ENCODE data around the gene ATP11A.

Gene ATP11A

DNA sequence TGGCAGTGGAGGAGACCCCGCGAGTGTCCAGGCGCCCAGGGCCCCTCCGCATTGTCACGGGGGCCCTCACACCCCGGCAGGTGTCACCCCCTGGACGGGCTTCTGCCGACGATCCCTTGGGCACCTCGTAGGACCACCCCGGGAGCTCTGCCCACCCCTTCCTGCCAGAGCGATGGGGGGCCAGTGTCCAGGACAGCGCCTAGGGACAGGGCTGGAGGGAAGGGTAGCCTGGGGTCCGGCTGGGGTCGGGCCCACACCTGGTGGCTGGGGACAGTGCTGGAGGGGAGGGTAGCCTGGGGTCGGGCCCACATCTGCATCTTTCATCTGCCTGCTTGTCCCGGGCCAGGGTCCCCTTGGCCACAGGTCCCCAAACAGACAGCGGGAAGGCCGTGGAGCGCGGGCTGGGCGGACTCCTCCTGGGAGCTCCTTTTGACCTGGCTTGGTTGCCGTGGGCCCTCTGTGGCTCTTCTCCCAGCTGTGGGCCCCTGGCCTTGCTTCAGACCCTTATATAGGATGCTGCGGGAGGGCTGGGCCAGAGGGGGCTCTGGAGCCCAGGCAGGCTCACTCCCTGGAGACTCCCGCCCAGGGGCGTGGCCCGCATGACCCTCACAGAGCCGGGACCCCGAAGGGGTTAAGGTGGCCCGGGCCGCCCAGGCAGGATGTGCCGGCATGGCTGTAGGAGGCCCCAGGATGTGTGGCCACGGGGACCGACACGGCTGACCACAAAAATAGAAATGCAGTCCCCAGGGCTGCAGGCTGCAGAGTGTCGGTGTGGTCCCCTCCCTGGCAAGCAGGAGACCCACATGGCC is 205.0 kb downstream of the ATP11A start:
- no peak for DNase-seq (ENCODE audit: low read depth)

DNA sequence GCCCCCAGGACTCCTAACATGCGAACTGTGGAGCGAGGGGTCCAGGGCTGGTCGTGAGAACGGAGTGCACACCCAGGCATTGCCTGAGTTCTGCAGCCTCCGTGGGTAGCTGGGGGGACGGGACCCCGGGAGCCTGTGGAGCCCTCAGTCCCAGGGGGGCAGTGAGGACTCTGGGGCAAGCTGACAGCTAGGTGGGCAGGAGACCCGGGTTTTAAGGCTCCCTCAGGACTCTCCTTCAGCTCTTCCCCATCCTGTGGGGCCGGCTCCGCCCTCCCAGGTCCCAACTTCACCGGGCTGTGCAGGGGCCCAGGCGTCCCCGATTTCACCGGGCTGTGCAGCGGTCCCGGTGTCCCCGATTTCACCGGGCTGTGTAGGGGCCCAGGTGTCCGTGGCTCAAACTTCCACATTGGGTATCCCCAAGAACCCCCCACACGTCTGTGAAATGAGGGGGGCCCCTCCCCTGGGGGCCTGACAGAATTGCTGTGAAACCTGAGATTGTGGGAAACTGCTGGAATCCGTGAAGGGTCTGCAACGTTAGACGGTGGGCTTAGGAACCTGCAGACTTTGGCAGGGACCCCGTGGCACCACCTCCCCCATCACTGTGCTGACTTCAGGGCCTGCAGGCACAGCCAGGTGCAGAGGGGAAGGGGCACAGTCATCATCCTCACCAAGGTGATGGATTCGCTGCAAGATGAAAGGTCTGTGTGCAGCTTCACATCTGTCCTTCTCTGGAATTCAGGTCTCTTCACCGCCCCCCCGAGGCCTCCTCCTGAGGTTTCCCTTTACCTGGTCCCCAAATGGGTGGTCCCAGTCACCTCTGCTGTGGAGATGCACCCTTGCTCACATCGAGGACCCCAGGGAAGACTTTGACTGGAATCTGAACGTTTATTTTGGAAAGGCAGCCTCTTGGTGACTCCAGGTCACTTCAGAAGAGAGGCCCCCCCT is 206.0 kb downstream of the ATP11A start:
- DNase-seq (ENCODE audit: low read depth) = no peak

DNA sequence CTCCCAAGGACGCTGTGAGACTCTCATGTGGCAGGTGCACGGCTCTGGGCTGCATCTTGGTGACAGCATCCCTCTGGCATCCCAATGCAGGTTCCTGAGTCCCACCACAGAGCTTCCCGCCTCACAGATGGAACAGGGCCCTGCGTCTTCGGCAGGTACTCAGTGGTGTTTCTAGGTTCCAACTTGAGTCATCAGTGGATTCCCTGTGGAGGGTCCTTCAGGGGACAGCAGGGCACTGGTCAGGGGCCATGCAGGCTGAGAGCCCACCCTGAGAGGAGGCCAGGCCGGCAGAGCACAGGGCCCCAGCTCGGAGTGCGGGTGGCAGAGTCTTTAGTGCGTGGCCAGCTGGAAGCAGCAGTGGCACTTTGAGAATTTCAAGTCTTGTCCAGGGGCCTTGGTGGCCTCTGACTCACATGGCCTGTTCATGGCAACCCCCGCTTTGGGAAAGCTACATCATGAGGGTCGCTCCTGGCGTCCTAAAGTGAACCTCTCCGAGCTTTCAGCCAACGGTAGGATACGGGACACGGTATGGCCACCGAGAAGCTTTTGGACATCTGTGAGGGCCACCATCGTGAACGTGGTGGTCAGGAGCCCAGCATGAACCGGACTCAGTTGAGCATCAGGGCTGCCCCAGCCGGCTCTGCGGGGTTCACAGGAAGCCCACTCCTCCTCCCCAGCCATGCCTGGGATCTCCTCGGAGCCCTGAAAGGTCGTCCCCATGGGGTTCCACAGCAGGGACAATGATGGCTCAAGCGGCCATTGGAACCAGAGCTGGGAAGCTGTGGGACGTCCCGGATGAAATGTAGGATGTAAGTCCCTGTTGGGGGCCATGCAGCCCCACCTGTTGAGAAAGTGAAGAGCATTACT is 207.1 kb downstream of the ATP11A start:
- no peak for DNase-seq (ENCODE audit: low read depth)

DNA sequence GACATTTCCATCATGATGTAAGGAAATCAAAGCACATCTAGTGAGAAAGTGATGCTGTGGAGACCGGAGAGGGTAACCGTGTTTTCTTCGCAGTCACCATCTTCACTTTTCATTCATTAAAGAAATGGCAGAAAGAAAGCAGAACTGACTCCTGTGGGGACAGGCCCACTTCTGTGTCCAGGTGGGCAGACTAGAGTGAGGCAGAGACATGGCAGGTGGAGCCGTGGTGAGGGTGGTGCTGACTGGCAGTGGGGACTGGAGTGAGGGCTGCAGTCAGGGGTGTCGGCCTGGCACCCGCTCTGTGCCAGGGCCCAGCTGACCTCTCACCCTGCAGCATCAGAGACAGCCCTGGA is 207.7 kb downstream of the ATP11A start:
- no peak for DNase-seq (ENCODE audit: low read depth)

DNA sequence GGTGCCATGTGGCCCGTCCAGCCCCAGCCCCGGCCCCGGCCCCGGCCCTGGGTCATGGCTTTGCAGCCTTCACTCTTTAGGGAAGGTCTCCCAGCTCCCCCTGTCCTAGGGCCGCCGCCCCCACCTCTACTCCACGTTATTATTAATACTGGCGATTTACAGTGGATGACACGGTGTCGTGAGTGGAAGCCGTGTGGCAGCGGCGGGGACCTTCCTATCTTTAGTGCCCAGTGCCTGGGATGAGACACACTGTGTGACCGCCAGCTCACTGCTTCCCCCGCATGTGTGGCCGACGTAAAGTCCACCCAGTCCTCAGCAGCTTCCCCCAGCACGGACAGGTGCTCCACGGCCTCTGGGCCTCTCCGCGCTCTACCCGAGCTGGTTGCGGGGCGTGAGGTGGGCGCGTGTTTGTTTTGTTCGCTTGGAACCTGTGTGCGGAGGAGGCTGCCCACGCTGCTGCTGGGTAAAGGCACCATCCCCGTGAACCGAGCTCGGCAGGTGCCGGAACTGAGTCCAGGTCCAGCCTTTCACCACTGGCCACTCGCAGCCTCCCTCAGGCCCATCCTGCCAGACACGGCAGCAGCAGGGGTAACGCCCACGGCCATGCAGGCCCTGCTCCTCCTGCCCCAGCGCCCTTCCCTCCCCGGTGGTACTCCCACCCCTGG is 208.2 kb downstream of the ATP11A start:
- no peak for DNase-seq (ENCODE audit: low read depth)

DNA sequence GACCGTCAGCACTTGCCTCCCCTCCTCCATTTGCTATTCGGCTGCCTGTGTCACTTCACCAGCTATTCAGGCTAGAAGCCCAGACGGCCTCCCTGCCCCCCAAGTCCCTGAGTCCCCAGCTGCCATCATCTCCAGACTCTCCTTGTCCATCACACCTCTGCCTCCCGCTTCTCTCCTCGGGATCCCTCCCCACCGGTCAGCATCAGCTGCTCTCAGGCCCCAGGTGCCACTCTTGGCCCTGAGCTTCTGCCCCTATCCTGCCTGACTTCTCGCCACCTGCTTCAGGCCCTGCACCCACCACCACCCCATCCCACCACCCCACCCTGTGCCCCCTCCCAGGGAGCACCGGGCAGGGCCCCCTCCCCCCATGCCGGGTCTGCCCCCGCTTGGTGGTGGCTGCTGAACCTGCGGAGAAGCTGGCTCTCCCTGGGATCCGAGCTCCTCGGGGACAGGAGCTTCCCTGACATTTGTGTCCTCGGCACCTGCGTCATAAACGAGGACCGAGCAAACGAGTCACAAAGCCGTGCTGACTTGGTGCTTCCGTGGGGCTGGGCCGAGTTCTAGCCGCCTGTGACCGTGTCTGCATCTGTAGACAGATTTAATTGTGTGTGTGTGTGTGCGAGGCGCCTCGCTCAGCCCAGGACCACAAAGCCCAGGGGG is 208.9 kb downstream of the ATP11A start:
- no peak for DNase-seq (ENCODE audit: low read depth)

DNA sequence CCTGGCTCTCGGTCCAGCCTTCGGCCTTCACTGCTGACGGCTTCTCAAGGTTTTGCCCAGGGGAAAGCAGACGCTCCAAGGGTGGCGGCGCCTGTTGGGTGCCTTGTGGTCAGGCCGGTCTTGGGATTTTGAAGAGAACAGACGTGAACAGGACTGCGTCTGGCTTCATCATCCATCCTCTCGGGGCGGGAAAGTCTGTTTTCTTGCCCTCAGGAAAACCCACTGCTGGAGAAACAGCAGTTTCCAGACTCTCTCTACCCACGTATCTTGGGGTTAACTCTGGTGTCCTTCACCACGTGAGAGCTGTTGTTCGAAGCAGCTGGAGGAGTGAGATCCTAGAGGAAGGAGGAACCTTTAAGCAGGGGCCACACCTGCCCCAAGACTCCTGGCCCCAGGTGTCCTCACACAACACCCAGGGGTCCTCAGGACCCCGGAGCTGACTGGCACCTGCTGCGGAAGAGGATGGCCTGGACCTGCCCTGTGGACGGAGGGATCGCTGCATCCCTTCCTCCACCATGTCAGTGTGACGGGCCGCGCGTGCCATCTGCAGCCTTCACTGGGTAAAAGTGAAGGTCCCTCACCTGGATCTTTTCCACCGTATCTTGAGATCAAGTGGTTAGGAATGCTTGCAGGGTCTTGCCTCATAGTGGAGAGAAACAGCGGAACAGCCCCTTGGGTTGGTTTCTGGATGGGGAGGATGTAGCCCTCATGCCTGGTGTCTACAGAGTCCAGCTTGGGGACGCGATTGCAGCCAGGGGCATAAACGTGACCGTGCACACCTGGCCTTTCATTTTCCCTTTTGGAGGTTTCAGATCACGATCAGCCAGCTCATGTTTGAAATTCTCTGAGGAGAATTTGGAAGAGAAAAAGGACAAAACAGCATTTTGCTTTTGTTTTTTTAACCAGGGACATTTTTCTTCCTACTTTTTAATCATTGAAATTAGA is 209.7 kb downstream of the ATP11A start:
- DNase-seq (ENCODE audit: low read depth) = no peak

DNA sequence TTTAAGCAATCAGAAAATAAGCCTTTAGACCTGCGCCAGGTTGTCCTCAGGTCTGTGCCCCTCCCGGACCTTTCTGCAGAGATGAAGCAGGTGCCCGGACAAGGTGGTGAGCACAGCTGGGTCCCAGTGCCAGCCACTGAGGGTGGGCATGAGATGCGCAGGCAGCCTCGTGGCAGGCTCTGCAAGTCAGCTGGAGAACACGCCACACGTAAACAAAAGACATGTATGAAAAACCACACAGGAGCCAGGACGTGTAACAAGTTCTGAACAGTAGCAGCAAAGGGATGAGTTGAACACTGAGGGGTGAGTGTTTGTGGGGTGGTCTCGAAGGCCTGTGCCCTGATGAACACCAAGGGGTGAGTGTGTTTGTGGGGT is 210.4 kb downstream of the ATP11A start:
- no peak for DNase-seq (ENCODE audit: low read depth)

DNA sequence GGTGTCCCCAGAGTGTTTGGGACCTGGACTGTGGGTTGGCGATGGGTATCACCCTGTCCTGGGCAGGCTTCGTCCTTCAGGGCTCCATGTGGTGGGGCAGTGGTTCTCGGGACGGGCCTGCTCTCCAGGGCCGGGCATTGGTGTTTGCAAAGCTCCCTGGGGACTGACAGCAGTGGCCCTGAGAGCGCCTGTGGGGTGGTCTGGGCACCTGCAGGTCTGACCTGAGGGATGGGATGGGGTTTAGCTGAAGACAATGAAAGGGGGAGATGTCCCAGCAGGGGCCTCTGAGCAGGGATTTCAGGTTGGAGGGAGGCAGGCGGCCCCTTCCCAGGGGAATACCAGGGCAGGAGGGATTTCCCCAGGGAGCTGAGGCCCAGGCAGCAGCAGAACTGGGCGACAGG is 210.9 kb downstream of the ATP11A start:
- no peak for DNase-seq (ENCODE audit: low read depth)

DNA sequence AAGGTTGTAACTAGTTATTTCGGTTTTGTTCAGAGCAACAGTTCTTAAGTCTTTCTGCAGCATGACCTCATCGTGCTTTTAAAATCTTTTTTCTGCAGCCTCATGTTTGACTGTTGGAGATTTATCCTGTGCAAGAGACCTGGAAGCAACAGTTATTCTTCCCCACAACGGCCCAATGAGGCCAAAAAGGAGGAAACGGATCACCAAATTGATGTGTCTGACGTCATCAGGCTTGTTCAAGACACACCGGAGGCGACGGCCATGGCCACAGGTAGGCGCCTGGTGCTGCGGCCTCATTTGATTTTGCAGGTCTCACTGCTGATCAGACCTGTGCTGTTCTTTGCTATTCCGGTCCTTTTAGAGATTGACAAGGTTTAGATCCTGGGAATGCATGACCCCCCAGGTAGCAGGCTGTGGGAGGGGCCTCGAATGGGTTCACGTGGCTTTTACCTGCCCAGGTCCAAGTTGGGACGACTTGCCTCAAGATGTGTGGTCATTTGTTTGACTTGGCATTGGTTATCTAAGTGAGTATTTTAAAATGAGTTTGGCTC is 212.3 kb downstream of the ATP11A start:
- no peak for DNase-seq (ENCODE audit: low read depth)

DNA sequence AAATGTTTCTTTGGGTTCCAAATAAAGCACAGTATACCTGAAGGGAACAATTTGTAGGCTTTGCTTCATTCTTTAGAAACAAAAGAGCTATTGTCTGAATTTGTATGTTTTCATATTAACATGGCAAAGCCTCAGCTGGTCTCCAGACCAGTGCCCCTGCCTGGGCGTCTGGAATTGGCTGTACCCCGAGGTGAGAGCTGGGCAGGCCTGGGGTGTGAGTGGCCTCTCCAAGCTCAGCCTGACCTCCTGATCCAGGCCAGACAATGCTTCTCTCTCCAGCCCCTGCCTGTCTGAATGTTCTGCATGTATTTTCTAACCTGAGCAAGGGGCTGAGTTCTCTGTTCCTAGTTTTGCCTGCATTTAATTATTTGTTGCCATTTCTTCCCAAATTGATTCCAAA is 212.8 kb downstream of the ATP11A start:
- DNase-seq (ENCODE audit: low read depth) = no peak

DNA sequence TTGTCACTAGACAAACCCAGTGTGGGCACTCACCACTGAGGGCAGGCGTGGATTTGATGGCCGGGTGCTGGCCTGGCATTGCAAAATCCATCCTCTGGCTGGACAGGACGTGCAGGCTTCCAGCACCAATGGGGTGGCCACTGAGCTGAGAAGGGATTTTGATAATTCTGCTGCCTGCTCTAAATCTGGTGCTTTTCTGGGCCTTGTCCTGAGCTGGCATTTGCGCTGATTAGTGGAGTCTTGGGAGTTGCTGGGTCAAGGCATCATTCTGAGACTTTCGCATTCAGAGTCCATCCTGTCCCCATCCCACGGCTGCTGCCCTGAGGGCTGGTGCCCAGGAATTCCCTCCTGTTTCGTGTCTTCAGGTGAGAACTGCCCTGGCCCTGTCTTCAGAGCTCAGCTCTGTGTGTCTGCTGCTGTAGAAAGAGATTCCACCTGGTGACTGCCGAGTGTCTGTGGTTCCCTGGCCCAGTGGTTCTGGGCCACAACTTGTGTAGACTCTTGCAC is 213.3 kb downstream of the ATP11A start:
- DNase-seq (ENCODE audit: low read depth) = no peak

DNA sequence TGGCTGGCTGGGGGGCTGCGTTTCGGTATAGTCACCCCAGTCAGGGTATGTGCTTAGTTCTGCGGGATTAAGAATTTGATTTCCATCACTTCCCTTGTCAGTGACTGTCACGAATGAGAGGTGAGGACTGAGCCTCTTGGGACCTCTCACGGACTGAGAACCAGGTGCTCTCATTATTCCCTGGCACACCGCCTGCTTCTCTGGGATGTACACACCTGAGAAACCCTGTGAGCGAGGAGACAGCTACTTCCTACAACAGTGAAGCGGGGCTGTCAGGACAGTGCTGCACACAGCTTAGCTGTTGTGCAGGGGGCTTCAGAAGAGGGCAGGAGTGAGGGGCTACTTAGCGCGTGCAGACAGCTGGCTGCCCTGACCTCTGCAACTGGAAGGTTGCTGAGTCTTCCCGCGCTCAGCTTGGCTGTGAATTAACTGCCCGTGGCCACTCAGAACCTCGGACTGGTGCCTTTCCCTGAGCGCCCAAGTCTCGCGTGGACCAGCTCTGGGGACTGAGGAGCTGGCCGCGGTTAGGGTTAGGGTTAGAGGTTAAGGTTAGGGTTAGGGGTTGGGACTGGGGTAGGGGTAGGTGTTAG is 213.9 kb downstream of the ATP11A start:
- no peak for DNase-seq (ENCODE audit: low read depth)

DNA sequence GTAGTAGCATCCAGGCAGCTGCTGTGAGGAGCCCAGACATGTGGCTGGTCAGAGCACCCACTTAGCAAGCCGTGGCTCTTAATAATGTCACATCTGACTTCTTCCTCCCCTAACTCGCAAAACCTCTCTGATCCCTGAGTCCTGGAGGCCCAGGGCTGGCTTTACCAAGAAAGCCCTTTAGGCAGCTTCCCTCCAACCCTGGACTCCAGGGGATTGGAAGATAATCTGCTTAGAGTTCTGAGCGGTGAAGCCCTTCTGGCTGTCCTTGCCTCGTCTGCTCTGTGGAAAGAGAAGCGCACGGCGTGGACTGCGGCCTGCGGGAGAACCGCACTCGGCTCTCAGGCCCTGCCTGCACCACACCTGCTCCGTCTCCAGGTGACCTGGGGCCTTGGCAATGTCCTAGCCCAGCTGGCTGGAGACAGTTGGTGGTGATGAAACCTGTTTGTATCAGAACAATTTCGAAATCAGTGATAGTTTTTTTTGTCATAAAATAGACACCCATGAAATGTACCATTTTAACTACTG is 214.7 kb downstream of the ATP11A start:
- no peak for DNase-seq (ENCODE audit: low read depth)

DNA sequence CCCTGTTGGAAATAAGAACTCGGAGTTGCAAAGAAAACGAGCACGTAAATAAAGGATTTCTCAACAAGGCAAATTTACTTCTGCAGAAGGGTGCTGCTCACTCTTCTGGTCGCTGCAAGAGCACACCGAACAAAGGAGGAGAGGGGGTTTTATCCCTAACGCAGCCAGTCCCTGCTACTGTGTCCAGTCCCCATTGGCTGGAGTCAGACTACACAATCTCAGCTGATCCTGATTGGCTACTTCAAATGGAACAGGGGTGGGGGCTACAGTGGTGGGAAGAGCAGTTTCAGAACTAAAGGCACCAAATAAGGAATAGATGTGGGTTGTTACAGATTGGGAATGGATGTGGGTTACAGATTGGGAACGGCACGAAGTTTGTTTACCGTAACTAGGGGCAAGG is 215.2 kb downstream of the ATP11A start:
- DNase-seq (ENCODE audit: low read depth) = no peak

DNA sequence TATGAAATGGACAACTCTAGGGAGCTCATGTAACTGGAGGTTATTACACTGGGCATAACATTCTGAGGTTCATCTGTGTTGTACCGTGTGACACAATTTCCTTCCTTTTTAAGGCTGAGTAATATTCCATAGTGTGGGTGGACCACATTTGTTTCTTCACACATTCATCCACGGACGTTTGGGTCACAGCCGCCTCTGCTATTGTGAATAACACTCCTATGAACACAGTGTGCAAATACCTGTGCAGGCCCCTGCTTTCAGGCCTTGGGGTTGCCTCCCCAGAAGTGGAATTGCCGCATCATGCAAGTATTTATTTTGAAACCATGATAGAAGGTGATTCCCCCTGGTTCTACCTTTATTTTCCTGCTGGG is 215.8 kb downstream of the ATP11A start:
- DNase-seq (ENCODE audit: low read depth) = no peak

DNA sequence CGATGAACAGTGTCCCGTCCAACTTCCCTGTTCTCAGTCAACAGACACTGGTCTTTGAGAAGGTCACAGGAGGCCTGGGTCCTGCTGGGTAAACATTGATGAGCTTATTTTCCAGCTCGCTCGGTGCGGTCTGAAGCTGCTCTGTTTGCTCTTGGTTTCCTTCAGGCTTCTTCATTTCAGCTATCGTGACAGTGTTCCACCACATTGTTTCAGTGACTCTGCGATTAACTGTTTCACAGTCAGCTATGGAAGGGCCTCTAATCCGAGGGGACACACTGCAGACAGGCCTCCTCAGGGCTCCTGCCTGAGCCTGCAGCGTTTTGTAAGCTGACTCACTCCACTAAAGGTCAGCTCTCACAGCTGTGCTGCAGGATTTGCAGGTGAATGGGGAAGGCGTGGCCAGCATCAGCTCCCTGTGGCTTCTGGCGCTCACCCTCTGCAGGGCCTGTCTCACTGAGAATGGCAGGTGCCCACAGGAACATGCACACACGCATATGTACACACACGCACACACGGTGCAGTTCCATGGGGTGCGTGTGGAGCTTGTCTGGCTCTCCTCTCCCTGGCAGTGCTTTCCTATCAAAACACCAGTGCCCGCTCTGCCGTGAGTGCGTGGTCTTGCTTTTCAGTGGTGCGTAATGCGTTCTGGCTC is 216.3 kb downstream of the ATP11A start:
- no peak for DNase-seq (ENCODE audit: low read depth)

DNA sequence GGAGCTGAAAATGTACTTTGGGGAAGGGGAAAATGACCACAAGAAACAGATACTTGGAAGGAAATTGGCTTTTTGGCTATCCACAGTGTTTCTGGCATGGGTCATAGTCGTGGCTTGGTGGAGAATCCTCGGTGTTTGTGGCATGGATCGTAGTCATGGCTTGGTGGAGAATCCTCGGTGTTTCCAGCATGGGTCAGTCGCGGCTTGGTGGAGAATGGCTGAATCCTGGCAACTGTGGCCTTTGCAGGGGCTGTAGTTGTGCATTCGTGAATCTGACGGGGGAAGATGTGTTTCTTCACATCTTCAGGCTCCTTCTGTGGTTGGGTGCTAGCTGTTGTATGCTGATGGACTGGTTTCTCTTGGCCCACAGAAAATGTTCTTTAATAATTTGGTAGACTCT is 217.4 kb downstream of the ATP11A start:
- DNase-seq (ENCODE audit: low read depth) = no peak
